Right hindlimb (tissue), 1 donor: ENCODE measurements around the gene TMEM51.

Experiments
- DNase-seq: peaks from one replicate; pipeline ENCODE4 v3.0.0-alpha.2; 2018

TMEM51 gene

GRCh38 chr1:15179485-15179883 is 25.9 kb downstream of the TMEM51 start:
- no peak for DNase-seq

DNA sequence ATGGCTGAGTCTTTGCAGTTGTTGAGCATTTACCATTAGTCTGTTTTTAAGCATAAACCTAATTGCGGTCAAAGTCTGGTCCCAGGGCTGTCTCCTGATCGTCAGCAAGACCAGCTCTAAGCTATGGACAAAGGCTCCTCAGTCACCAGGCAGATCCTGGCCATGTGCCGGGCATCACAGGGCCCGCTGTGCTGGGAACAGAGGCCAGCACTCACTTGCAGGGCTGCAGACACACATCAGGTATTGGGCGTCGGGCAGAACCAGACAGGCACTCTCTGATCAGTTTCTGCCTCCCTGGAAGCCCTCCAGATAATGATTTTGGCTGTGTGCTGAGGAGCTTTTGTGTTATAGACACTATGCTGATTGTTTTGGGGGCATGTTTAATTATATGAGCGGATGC is 26.6 kb downstream of the TMEM51 start:
- no peak for DNase-seq

GRCh38 chr1:15180945-15181523 is 27.5 kb downstream of the TMEM51 start:
- no peak for DNase-seq

DNA sequence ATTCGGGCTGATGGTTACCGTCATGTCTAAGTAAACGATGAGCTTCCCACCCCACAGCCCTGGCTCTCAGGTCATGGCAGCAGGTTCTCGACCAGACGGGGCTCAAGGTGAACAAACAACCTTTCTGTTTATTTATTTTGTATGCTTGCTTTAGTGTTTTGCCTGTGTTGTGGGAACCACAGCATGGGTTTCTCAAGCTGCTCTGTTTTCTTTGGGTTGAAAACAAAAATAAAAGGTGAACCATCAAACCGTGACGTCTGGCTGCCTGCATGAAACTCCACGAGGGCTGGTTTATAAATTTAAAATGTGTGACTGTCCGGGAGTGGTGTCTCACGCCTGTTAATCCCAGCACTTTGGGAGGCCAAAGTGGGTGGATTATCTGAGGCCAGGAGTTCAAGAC is 28.0 kb downstream of the TMEM51 start:
- DNase-seq: no peak

- no peak for DNase-seq
Measured at GRCh38 chr1:15184436-15185241, 31.1 kb downstream of the TMEM51 start.

DNA sequence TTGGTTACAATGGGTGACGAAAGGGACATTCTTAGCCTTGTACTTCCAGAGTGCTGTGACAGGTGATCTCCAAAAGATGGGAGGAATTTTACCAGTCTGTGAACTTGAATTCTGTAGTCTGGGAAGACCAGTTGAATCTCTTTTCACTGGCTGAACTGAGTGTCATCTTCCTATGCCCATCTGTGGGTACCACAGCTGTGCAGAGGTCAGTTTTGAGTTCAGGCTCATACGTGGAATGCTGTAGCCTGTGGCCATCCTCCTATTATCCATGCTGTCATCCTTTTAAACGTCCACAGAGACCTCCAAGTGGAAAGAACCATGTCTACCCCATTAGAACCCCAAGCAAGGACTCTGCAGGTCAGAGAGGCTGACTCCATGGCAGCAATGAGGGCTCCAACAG is 32.1 kb downstream of the TMEM51 start:
- DNase-seq: no peak

GRCh38 chr1:15186073-15186845 is 32.7 kb downstream of the TMEM51 start:
- DNase-seq: no peak

GRCh38 chr1:15186846-15187151 is 33.3 kb downstream of the TMEM51 start:
- DNase-seq: no peak

DNA sequence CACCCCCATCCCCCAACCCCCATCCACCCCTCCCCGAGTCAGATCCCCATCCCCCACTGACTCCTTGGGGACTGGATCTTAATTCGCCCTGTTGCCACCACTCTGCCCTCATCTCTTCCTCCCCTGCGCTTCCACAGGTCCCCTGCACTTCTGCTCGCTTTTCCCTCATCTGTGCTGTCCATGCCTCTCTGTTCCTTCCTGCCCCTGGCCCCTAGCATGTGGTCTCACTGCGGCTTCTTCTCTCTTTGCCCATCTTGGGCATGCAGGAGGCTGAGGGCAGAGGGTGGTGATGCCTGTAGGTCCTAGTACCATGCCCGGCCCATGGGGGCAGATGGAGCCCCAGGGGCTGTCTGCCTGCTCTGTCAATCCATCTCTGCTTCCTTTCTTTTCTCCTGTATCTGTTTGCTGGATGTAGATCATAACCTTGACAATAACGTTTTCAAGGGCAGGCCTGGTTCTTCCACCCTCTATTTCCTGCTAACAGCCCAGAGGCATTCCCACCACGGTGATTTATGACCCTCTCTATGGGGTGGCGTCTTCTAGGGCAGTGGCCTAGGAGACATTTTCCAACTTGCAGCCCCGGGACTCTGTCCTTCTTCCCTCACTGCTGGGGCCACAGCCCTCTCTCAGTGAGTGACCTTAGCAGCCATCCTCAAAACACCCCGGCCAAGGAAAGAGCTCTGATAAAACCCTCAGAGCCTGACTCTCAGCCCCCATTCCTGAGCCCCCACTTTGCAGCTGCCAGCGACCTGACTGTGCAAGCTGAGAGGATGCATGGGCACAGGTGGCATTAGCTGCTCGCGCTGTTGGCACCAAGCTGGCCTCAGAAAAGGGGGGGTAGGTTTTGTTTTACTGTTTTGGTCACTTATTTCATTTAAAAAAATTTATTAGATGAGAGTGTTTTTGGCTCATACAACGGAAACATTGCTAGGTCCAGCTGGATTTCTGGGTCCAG is 33.9 kb downstream of the TMEM51 start:
- no peak for DNase-seq

- no peak for DNase-seq
Measured at GRCh38 chr1:15188130-15188524, 34.6 kb downstream of the TMEM51 start.

DNA sequence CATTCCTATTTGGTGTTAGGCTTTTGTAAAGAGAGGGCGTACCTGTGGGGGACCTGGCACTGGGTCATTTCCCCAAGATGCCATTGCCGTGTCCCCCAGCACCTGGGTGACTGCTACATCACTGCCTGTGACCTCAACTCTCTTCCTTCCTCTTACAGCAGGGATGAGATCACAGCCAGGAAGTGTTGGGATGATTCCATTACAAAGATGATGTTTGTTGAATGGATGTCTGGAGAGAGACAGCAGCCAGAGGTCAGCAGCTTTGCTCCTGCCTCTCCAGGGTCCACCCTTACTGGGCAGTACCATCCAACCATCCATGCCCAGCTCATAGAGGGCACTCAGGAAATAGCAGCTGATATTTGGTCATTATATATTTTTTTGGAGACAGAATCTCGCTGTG is 35.1 kb downstream of the TMEM51 start:
- DNase-seq: no peak

GRCh38 chr1:15189692-15190370 is 36.3 kb downstream of the TMEM51 start:
- no peak for DNase-seq

GRCh38 chr1:15191267-15191666 is 37.7 kb downstream of the TMEM51 start:
- no peak for DNase-seq

DNA sequence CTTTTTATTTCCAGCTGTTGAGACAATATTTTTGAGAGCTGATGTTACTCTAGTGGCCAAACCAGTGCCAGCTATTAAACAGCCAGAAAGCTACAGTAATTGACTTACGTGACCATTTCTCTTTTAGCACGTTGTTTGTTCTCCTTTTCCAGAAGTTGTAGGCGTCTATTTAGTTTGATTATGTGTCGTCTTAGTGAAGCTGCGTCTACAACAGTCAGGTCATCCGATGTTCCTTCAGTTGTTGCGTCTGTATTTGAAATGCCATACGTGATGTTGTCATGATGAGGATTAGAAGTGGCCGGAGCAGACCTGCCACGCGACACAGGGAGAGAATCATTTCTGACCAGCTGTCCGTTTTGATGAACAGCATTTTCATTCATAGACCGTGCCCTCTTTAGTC is 38.2 kb downstream of the TMEM51 start:
- no peak for DNase-seq

DNA sequence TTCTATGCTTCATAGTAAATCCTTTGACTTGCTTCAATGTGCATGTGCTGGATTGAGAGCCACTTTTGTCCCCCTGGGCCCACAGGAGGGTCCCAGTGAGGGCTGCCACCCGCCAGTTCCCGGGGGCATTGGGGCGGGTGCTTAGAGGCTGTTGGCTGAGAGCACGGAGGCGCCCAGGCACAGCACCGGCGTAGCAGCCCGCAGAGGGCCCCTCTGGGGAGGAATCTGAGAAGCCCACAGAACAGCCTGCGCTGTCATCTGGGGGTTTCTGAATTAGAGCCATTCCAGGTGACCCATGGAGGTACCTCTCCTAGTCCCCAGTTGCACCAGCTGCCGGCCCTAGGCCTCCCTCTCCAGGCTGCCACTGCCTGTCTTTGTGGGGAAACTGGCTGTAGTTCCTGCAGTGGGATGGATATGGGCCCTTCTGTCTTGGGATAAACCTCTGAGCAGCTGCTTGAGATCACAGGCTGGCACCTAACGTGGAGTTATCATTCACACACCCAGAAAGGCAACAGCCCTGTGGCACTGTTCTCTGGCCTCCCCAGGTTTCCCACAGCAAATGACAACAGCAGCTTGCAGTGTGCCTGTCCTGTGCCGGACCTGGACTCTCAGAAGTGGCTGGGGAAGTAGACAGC is 39.5 kb downstream of the TMEM51 start:
- no peak for DNase-seq

GRCh38 chr1:15195420-15196052 is 42.0 kb downstream of the TMEM51 start:
- no peak for DNase-seq

- DNase-seq: no peak
Measured at GRCh38 chr1:15196069-15196468, 42.5 kb downstream of the TMEM51 start.

GRCh38 chr1:15196807-15197530 is 43.4 kb downstream of the TMEM51 start:
- DNase-seq: no peak

- DNase-seq: no peak
Measured at GRCh38 chr1:15197591-15198447, 44.3 kb downstream of the TMEM51 start.

DNA sequence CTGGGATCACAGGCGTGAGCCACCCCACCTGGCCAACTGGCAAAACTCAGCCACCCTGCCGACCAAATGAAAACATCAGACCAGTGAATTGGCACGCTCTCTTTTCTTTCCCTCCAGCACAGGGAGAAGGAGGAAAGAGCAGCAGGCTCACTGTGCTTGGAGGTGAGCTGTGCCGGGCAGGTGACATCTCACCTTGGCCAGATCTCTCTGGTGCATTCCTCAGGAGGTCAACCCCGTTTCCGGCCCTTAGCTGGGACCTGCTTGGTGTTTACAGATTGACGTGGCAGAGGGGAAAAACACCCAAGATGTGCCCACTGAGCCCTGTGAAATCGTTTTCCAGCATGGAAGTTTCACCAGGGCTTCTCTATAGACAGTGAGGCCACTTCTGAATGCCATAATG is 45.1 kb downstream of the TMEM51 start:
- no peak for DNase-seq
